ENCODE measurements around the gene CKAP4. TPM values are rescaled to one million over a fixed set of nuclear protein-coding genes. Genes with fewer than 3 reads are reported as not detected.

Gene CKAP4
- total RNA-seq, 1 experiment from 2014 or later = 69.6 TPM

DNA sequence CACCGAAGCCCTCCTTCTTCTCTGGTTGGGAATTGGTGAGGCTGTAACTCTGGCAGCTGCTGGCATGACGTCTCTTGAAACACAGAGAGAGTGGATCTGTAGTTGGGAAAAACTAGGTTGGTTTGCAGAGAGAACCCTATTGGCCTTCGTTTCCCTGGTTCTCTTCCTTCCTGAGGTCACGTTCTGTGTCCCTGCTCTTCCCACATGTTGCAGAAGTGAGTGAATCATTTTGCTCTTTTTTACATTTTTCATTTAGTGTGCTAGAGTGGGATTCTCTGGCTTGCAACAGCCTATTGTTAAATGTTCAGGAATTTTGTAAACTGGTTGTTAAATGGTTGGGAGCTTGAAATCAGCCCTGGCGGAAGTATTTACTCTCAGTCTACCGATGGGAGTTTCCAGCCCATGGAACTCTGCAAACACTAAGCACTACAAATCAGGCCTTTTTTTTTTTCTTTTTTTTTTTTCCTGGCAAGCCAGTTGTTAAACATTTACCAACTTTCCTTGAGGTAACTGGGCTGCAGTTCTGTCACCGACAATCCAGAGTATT is 26.8 kb upstream of the CKAP4 start:
- DNase-seq (ENCODE audit: low spot score) = no peak
- H3K36me3 Mint-ChIP-seq = no peaks in the 10 kb centered on the region

DNA sequence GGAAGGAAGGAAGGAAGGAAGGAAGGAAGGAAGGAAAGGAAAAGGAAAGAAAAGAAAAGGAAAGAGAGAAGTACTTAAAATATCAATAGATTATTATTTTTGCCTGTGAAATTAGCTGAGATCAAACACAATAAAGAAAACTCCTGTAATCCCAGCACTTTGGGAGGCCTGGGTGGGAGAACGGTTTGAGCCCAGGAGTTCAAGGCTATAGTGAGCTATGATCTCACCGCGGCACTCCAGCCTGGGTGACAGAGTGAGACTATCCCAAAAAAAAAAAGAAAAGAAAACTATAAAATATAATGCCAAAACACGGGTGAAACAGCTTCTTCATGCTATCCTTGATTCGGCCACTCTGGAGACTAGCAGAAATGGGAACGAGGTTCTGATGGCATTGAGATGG is 26.2 kb upstream of the CKAP4 start:
- H3K27ac Mint-ChIP-seq = no peak overlapping the region
- peaks cover 3% of the 10 kb centered on the region; the same call in 1 of the 2 replicates for H3K4me1 Mint-ChIP-seq
- CTCF ChIA-PET = interaction anchor here (2.6 kb wide), 1 partner anchor 8 kb away, joined by 9 read pairs; no protein-coding TSS in a partner anchor
- H3K9me3 Mint-ChIP-seq = no peaks in the 10 kb centered on the region
- DNase-seq (ENCODE audit: low spot score) = no peak
- H3K27me3 Mint-ChIP-seq (ENCODE audit: low read depth) = peaks cover 4% of the 10 kb centered on the region; the same call in 1 of the 2 replicates
- no peak overlapping the region for H3K4me3 Mint-ChIP-seq
- POLR2A ChIA-PET = no interaction called here
- H3K36me3 Mint-ChIP-seq = no peaks in the 10 kb centered on the region
- no peak for ATAC-seq
- no peak for TF ChIP-seq NFE2L1 (CRISPR knock-in tag; IDR thresholded peaks at IDR 0.05)
- TF ChIP-seq, protein P1, sequence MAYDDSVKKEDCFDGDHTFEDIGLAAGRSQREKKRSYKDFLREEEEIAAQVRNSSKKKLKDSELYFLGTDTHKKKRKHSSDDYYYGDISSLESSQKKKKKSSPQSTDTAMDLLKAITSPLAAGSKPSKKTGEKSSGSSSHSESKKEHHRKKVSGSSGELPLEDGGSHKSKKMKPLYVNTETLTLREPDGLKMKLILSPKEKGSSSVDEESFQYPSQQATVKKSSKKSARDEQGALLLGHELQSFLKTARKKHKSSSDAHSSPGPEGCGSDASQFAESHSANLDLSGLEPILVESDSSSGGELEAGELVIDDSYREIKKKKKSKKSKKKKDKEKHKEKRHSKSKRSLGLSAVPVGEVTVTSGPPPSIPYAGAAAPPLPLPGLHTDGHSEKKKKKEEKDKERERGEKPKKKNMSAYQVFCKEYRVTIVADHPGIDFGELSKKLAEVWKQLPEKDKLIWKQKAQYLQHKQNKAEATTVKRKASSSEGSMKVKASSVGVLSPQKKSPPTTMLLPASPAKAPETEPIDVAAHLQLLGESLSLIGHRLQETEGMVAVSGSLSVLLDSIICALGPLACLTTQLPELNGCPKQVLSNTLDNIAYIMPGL (CRISPR knock-in tag; IDR thresholded peaks at IDR 0.05) = no peak
- no peak for TF ChIP-seq ZBTB21 (CRISPR knock-in tag; IDR thresholded peaks at IDR 0.05; ENCODE audit: borderline replicate concordance)
- TF ChIP-seq, protein P2, sequence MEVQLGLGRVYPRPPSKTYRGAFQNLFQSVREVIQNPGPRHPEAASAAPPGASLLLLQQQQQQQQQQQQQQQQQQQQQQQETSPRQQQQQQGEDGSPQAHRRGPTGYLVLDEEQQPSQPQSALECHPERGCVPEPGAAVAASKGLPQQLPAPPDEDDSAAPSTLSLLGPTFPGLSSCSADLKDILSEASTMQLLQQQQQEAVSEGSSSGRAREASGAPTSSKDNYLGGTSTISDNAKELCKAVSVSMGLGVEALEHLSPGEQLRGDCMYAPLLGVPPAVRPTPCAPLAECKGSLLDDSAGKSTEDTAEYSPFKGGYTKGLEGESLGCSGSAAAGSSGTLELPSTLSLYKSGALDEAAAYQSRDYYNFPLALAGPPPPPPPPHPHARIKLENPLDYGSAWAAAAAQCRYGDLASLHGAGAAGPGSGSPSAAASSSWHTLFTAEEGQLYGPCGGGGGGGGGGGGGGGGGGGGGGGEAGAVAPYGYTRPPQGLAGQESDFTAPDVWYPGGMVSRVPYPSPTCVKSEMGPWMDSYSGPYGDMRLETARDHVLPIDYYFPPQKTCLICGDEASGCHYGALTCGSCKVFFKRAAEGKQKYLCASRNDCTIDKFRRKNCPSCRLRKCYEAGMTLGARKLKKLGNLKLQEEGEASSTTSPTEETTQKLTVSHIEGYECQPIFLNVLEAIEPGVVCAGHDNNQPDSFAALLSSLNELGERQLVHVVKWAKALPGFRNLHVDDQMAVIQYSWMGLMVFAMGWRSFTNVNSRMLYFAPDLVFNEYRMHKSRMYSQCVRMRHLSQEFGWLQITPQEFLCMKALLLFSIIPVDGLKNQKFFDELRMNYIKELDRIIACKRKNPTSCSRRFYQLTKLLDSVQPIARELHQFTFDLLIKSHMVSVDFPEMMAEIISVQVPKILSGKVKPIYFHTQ (CRISPR knock-in tag; IDR thresholded peaks at IDR 0.05) = no peak
- TF ChIP-seq ESRRA (CRISPR knock-in tag; IDR thresholded peaks at IDR 0.05; ENCODE audit: borderline replicate concordance) = no peak
- TF ChIP-seq, protein P3, sequence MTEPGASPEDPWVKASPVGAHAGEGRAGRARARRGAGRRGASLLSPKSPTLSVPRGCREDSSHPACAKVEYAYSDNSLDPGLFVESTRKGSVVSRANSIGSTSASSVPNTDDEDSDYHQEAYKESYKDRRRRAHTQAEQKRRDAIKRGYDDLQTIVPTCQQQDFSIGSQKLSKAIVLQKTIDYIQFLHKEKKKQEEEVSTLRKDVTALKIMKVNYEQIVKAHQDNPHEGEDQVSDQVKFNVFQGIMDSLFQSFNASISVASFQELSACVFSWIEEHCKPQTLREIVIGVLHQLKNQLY (CRISPR knock-in tag; IDR thresholded peaks at IDR 0.05) = no peak
- no peak for TF ChIP-seq NR2C2 (CRISPR knock-in tag; IDR thresholded peaks at IDR 0.05)
- TF ChIP-seq, protein P4, sequence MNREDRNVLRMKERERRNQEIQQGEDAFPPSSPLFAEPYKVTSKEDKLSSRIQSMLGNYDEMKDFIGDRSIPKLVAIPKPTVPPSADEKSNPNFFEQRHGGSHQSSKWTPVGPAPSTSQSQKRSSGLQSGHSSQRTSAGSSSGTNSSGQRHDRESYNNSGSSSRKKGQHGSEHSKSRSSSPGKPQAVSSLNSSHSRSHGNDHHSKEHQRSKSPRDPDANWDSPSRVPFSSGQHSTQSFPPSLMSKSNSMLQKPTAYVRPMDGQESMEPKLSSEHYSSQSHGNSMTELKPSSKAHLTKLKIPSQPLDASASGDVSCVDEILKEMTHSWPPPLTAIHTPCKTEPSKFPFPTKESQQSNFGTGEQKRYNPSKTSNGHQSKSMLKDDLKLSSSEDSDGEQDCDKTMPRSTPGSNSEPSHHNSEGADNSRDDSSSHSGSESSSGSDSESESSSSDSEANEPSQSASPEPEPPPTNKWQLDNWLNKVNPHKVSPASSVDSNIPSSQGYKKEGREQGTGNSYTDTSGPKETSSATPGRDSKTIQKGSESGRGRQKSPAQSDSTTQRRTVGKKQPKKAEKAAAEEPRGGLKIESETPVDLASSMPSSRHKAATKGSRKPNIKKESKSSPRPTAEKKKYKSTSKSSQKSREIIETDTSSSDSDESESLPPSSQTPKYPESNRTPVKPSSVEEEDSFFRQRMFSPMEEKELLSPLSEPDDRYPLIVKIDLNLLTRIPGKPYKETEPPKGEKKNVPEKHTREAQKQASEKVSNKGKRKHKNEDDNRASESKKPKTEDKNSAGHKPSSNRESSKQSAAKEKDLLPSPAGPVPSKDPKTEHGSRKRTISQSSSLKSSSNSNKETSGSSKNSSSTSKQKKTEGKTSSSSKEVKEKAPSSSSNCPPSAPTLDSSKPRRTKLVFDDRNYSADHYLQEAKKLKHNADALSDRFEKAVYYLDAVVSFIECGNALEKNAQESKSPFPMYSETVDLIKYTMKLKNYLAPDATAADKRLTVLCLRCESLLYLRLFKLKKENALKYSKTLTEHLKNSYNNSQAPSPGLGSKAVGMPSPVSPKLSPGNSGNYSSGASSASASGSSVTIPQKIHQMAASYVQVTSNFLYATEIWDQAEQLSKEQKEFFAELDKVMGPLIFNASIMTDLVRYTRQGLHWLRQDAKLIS (CRISPR knock-in tag; IDR thresholded peaks at IDR 0.05; ENCODE audit: borderline replicate concordance) = no peak
- TF ChIP-seq GTF2I (CRISPR knock-in tag; conservative IDR thresholded peaks at IDR 0.05) = no peak
- no peak for TF ChIP-seq ZNF396 (CRISPR knock-in tag; IDR thresholded peaks at IDR 0.05; ENCODE audit: borderline replicate concordance)
- TF ChIP-seq CREB1 (CRISPR knock-in tag; IDR thresholded peaks at IDR 0.05) = no peak
- TF ChIP-seq NR1H2 (CRISPR knock-in tag; IDR thresholded peaks at IDR 0.05) = no peak

More for the DNA sequence above, 26.8 kb upstream of the CKAP4 start:
- Mint-ChIP-seq H3K4me1 (peaks cover 3% of the 10 kb centered on the region; the same call in 1 of the 2 replicates), H3K27me3 (ENCODE audit: low read depth) (peaks cover 4% of the 10 kb centered on the region; the same call in 1 of the 2 replicates), H3K9me3 (no peaks in the 10 kb centered on the region), H3K27ac (no peak overlapping the region), H3K4me3 (no peak overlapping the region)
- no peak for ATAC-seq
- POLR2A ChIA-PET = no interaction called here
- TF ChIP-seq, protein P5, sequence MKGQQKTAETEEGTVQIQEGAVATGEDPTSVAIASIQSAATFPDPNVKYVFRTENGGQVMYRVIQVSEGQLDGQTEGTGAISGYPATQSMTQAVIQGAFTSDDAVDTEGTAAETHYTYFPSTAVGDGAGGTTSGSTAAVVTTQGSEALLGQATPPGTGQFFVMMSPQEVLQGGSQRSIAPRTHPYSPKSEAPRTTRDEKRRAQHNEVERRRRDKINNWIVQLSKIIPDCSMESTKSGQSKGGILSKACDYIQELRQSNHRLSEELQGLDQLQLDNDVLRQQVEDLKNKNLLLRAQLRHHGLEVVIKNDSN (CRISPR knock-in tag; IDR thresholded peaks at IDR 0.05) = no peak
- no peak for TF ChIP-seq GTF2I (CRISPR knock-in tag; conservative IDR thresholded peaks at IDR 0.05)
- no peak for TF ChIP-seq NFE2L1 (CRISPR knock-in tag; IDR thresholded peaks at IDR 0.05)
- TF ChIP-seq, protein P6, sequence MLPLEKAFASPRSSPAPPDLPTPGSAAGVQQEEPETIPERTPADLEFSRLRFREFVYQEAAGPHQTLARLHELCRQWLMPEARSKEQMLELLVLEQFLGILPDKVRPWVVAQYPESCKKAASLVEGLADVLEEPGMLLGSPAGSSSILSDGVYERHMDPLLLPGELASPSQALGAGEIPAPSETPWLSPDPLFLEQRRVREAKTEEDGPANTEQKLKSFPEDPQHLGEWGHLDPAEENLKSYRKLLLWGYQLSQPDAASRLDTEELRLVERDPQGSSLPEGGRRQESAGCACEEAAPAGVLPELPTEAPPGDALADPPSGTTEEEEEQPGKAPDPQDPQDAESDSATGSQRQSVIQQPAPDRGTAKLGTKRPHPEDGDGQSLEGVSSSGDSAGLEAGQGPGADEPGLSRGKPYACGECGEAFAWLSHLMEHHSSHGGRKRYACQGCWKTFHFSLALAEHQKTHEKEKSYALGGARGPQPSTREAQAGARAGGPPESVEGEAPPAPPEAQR (CRISPR knock-in tag; IDR thresholded peaks at IDR 0.05) = no peak
- TF ChIP-seq, protein P7, sequence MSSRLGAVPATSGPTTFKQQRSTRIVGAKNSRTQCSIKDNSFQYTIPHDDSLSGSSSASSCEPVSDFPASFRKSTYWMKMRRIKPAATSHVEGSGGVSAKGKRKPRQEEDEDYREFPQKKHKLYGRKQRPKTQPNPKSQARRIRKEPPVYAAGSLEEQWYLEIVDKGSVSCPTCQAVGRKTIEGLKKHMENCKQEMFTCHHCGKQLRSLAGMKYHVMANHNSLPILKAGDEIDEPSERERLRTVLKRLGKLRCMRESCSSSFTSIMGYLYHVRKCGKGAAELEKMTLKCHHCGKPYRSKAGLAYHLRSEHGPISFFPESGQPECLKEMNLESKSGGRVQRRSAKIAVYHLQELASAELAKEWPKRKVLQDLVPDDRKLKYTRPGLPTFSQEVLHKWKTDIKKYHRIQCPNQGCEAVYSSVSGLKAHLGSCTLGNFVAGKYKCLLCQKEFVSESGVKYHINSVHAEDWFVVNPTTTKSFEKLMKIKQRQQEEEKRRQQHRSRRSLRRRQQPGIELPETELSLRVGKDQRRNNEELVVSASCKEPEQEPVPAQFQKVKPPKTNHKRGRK (CRISPR knock-in tag; IDR thresholded peaks at IDR 0.05; ENCODE audit: borderline replicate concordance) = no peak
- TF ChIP-seq TEAD4 (CRISPR knock-in tag; IDR thresholded peaks at IDR 0.05) = no peak
- TF ChIP-seq ZNF219 (CRISPR knock-in tag; IDR thresholded peaks at IDR 0.05; ENCODE audit: borderline replicate concordance) = no peak
- no peak for TF ChIP-seq ESRRA (CRISPR knock-in tag; IDR thresholded peaks at IDR 0.05; ENCODE audit: borderline replicate concordance)
- no peak for TF ChIP-seq FOXJ3 (CRISPR knock-in tag; IDR thresholded peaks at IDR 0.05; ENCODE audit: borderline replicate concordance)
- no peak for TF ChIP-seq RELA (CRISPR knock-in tag; IDR thresholded peaks at IDR 0.05; ENCODE audit: borderline replicate concordance)
- TF ChIP-seq ZNF416 (CRISPR knock-in tag; IDR thresholded peaks at IDR 0.05) = no peak
- TF ChIP-seq ZBTB21 (CRISPR knock-in tag; IDR thresholded peaks at IDR 0.05; ENCODE audit: borderline replicate concordance) = no peak
- CTCF ChIA-PET = interaction anchor here (1.0 to 1.2 kb wide), 2 partner anchors 48 to 51 kb away, joined by 4 read pairs; no protein-coding TSS in a partner anchor
